ENCODE data around the gene CCDC97. TPM values are rescaled to one million over a fixed set of nuclear protein-coding genes. Genes with fewer than 3 reads are reported as not detected.

The CCDC97 gene
- total RNA-seq, 4 donors from 2014 or later, result 11.6 to 21.2 (median 14.8) TPM

- intact Hi-C loops (cut with DNase I), result no loop called here
- no peak for DNase-seq (ENCODE audit: extremely low spot score)
- Histone ChIP-seq H3K9me3 (no peaks in the 10 kb centered on the region), H3K27ac (replicated peaks in 1 of 4) (peak overlapping the region; percentile 93 to 99 (median 96)), H3K36me3 (peaks cover 0 to 4% (median 0%) of the 10 kb centered on the region in 4 donors), H3K4me1 (peaks cover 5 to 26% (median 20%) of the 10 kb centered on the region in 4 donors), H3K4me3 (peak overlapping the region; percentile 65 to 82 (median 74)), H3K27me3 (no peaks in the 10 kb centered on the region)
- WGBS, result 50% methylated on average over 6 of the region's 6 CpGs
- TF ChIP-seq POLR2A (IDR thresholded peaks at IDR 0.05; ENCODE audit: low read depth), result no peak
- TF ChIP-seq EP300 (IDR thresholded peaks at IDR 0.05), result no peak
- no peak for TF ChIP-seq CTCF (IDR thresholded peaks at IDR 0.05)
- no peak for TF ChIP-seq POLR2AphosphoS5 (IDR thresholded peaks at IDR 0.05)
These were observed 53.4 kb downstream of the CCDC97 start for GRCh38 chr19:41363371-41363752.

GRCh38 chr19:41363753-41364523 lies 54.0 kb downstream of the CCDC97 start, which contains the start of gene B9D2:
TSS of gene B9D2 (minus strand) at chr19:41364149. CDS start at chr19:41363519, 630 bp downstream.
- DNase-seq (ENCODE audit: extremely low spot score), result peak; percentile 99
- peak within 1 kb of the TSS; percentile 93 to 99 (median 96) for H3K27ac ChIP-seq (replicated peaks in 1 of 4)
- H3K27me3 ChIP-seq, result no peaks in the 10 kb centered on the region
- TF ChIP-seq POLR2AphosphoS5 (IDR thresholded peaks at IDR 0.05) (peak; percentile 89 to 91), CTCF (IDR thresholded peaks at IDR 0.05) (no peak), EP300 (IDR thresholded peaks at IDR 0.05) (no peak), POLR2A (IDR thresholded peaks at IDR 0.05; ENCODE audit: low read depth) (peak; percentile 13)
- WGBS, result 0% methylated on average over 46 of the region's 56 CpGs
- H3K4me3 ChIP-seq, result peak within 1 kb of the TSS; percentile 65 to 82 (median 74)
- H3K9me3 ChIP-seq, result no peaks in the 10 kb centered on the region
- peaks cover 5 to 26% (median 20%) of the 10 kb centered on the region in 4 donors for H3K4me1 ChIP-seq
- peaks cover 0 to 4% (median 0%) of the 10 kb centered on the region in 4 donors for H3K36me3 ChIP-seq
- intact Hi-C loops (cut with DNase I), result no loop called here

- peaks cover 5 to 26% (median 20%) of the 10 kb centered on the region in 4 donors for H3K4me1 ChIP-seq
- H3K27me3 ChIP-seq, result no peaks in the 10 kb centered on the region
- peak overlapping the region; percentile 65 to 82 (median 74) for H3K4me3 ChIP-seq
- H3K9me3 ChIP-seq, result no peaks in the 10 kb centered on the region
- no peak for DNase-seq (ENCODE audit: extremely low spot score)
- intact Hi-C loops (cut with DNase I), result no loop called here
- peaks cover 0 to 4% (median 0%) of the 10 kb centered on the region in 4 donors for H3K36me3 ChIP-seq
- 73% methylated on average over 14 of the region's 14 CpGs for WGBS
- H3K27ac ChIP-seq (replicated peaks in 1 of 4), result peak overlapping the region; percentile 93 to 99 (median 96)
- TF ChIP-seq CTCF (IDR thresholded peaks at IDR 0.05), result no peak
- no peak for TF ChIP-seq EP300 (IDR thresholded peaks at IDR 0.05)
- no peak for TF ChIP-seq POLR2A (IDR thresholded peaks at IDR 0.05; ENCODE audit: low read depth)
- no peak for TF ChIP-seq POLR2AphosphoS5 (IDR thresholded peaks at IDR 0.05)
These were observed 54.8 kb downstream of the CCDC97 start for GRCh38 chr19:41364524-41365391.

GRCh38 chr19:41366089-41366488 lies 56.1 kb downstream of the CCDC97 start:
- no peaks in the 10 kb centered on the region for H3K9me3 ChIP-seq

More at GRCh38 chr19:41366089-41366488, 56.1 kb downstream of the CCDC97 start:
- no peak overlapping the region for H3K4me3 ChIP-seq
- no peak overlapping the region for H3K27ac ChIP-seq (replicated peaks in 1 of 4)
- no peaks in the 10 kb centered on the region for H3K27me3 ChIP-seq
- H3K4me1 ChIP-seq, result peaks cover 5 to 26% (median 20%) of the 10 kb centered on the region in 4 donors
- 100% methylated on average over 1 of the region's 1 CpG for WGBS
- TF ChIP-seq POLR2AphosphoS5 (IDR thresholded peaks at IDR 0.05), result no peak
- no peak for TF ChIP-seq POLR2A (IDR thresholded peaks at IDR 0.05; ENCODE audit: low read depth)
- peaks cover 0 to 4% (median 0%) of the 10 kb centered on the region in 4 donors for H3K36me3 ChIP-seq
- intact Hi-C loops (cut with DNase I), result no loop called here
- no peak for DNase-seq (ENCODE audit: extremely low spot score)

All from esophagus muscularis mucosa (tissue), 4 donors.